Peyer's patch (tissue), 4 donors: ENCODE measurements around the gene GLRX3.

ENCODE experiments used
- CTCF ChIP-seq, 6 experiments: fragments of 450-650 bp in 4 of 6; fragments of 200-600 bp in 2 of 6; sonication (generic) in 1 of 6; IDR thresholded peaks; one replicate each; pipeline ENCODE4 v1.5.1; 2017 to 2019; ENCODE audit warnings: antibody characterized with exemption in 6 of 6, mild to moderate bottlenecking in 3 of 6, moderate library complexity in 1 of 6
- POLR2A ChIP-seq, 2 donors: fragments of 450-650 bp; IDR thresholded peaks; one replicate each; pipeline ENCODE4 v1.5.1; 2017; ENCODE audit warnings: antibody characterized with exemption in 2 of 2, mild to moderate bottlenecking in 2 of 2, moderate library complexity in 2 of 2

GRCh38 chr10:130169136-130169859 lies 33.1 kb downstream of the GLRX3 start:
- TF ChIP-seq CTCF (IDR thresholded peaks at IDR 0.05) (no peak), POLR2A (IDR thresholded peaks at IDR 0.05) (no peak)
